ENCODE measurements around the gene PKP2. TPM values are rescaled to one million over a fixed set of nuclear protein-coding genes. Genes with fewer than 3 reads are reported as not detected.

The PKP2 gene
- 1 to 10 TPM in 3 of 4 donors, under 1 TPM in 1; 0.62 to 3.3 (median 1.2) TPM for total RNA-seq

DNA sequence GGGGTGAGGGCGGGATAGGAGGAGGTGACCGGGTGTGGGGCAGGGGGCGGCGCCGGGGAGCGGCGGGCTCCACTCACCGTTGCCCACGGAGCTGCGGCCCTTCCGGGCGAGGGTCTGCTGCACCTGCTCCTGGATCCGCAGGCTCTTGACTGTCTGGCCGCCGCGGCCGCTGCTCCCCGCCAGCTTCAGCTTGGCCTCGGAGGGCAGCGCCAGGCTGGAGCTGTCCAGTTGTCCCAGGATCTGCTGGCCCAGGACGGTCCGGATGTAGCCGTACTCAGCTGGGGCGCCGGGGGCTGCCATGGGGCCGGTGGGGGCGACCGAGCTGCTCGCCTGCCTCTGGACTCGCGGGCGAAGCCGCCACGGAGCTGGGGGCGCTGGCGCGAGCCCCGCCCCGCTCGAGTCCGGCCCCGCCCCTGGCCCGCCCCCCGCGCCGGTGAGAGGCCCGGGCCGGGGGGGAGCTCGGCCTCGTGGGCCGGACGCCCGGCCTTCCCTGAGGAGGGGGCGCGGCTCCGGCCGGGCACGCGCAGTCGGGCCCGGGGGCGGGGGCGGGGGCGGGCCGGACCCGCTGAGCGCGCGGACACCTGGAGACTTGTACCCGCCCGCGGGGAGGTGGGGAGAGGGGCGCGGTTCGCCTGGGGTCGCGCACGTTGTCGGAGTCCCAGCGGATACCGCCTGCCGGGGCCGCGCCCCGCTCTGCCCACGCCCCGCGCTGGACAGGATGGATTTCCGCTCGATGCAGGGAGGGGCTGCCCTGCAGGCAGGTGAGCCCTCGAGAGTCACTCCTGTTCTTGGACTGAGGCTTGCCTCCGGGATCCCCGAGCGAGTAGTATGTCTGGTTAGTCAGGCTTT, at the start of gene PKP2:
TSS of gene PKP2 (minus strand) at position 346 of the 849 bp plus-strand sequence. CDS start at position 300, 46 bp downstream.
- Histone ChIP-seq H3K9me3 (no peaks in the 10 kb centered on the region), H3K4me1 (peaks cover 0 to 20% (median 6%) of the 10 kb centered on the region in 3 donors), H3K4me3 (peak within 1 kb of the TSS; percentile 38 to 60), H3K27me3 (peaks cover 75% of the 10 kb centered on the region), H3K27ac (peak within 1 kb of the TSS in 1 of 4 donors; percentile 47), H3K36me3 (no peaks in the 10 kb centered on the region)
- 0% methylated on average over 3 to 5 of the region's 94 CpGs for WGBS, 2 donors (ENCODE audit: low coverage in 1 of 2)
- peak; percentile 68 for ATAC-seq
- TF ChIP-seq EP300 (IDR thresholded peaks at IDR 0.05), result no peak
- TF ChIP-seq POLR2AphosphoS5 (IDR thresholded peaks at IDR 0.05), result no peak
- TF ChIP-seq POLR2A (IDR thresholded peaks at IDR 0.05), result no peak
- TF ChIP-seq, protein P1, sequence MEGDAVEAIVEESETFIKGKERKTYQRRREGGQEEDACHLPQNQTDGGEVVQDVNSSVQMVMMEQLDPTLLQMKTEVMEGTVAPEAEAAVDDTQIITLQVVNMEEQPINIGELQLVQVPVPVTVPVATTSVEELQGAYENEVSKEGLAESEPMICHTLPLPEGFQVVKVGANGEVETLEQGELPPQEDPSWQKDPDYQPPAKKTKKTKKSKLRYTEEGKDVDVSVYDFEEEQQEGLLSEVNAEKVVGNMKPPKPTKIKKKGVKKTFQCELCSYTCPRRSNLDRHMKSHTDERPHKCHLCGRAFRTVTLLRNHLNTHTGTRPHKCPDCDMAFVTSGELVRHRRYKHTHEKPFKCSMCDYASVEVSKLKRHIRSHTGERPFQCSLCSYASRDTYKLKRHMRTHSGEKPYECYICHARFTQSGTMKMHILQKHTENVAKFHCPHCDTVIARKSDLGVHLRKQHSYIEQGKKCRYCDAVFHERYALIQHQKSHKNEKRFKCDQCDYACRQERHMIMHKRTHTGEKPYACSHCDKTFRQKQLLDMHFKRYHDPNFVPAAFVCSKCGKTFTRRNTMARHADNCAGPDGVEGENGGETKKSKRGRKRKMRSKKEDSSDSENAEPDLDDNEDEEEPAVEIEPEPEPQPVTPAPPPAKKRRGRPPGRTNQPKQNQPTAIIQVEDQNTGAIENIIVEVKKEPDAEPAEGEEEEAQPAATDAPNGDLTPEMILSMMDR (IDR thresholded peaks at IDR 0.05), result no peak

DNA sequence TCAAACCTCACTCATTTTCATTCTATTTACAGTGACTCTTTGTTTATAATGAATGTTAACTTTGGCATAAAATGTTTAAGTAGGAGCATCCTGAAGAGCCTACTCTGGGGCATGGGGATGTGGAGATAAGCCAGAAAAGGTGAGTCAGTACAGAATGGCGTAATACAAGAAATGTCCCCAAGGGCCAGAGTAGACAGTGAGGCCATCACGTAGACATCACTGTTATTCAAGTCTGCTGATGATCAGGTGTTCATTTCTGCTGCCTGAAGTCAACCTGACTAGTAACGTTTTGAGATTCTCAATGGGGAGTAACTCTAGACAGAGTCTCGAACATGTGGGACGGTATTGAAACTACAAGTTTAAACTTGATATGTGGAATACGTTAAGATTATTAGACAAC, 47.6 kb upstream of the PKP2 start:
- no peak for TF ChIP-seq EP300 (IDR thresholded peaks at IDR 0.05)
- TF ChIP-seq, protein P1 (IDR thresholded peaks at IDR 0.05), result no peak
- TF ChIP-seq POLR2AphosphoS5 (IDR thresholded peaks at IDR 0.05), result no peak
- TF ChIP-seq POLR2A (IDR thresholded peaks at IDR 0.05), result no peak
- Histone ChIP-seq H3K36me3 (no peaks in the 10 kb centered on the region), H3K4me1 (no peaks in the 10 kb centered on the region), H3K4me3 (no peak overlapping the region), H3K27ac (no peak overlapping the region), H3K27me3 (no peaks in the 10 kb centered on the region), H3K9me3 (no peaks in the 10 kb centered on the region)
- WGBS, 2 donors (ENCODE audit: low coverage in 1 of 2), result 81 to 84% methylated on average over 6 of the region's 6 CpGs
- no peak for ATAC-seq

DNA sequence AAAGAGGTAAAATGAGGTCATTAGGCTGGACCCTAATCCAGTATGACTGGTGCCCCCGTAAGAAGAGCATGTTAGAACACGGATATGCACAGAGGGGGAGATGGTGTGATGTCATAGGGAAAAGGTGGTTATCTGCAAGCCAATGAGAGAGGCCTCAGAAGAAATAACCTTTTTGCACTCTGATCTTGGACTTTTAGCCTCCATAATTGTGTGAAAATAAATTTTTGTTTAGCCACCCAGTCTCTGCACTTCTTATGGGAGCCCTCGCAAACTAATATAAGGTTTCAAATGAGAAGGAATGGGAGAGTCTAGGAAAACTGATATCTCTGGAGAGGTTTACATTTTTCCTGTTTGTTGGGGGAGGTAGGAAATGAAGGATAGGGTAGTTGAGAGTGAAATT, 43.2 kb upstream of the PKP2 start:
- ATAC-seq, result no peak
- no peaks in the 10 kb centered on the region for H3K27me3 ChIP-seq
- H3K4me3 ChIP-seq, result no peak overlapping the region
- no peaks in the 10 kb centered on the region for H3K36me3 ChIP-seq
- no peaks in the 10 kb centered on the region for H3K4me1 ChIP-seq
- WGBS, 2 donors (ENCODE audit: low coverage in 1 of 2), result 50 to 63% methylated on average over 2 to 3 of the region's 3 CpGs
- no peaks in the 10 kb centered on the region for H3K9me3 ChIP-seq
- TF ChIP-seq EP300 (IDR thresholded peaks at IDR 0.05) (no peak), POLR2AphosphoS5 (IDR thresholded peaks at IDR 0.05) (no peak), POLR2A (IDR thresholded peaks at IDR 0.05) (no peak)
- TF ChIP-seq, protein P1 (IDR thresholded peaks at IDR 0.05), result no peak
- no peak overlapping the region for H3K27ac ChIP-seq

DNA sequence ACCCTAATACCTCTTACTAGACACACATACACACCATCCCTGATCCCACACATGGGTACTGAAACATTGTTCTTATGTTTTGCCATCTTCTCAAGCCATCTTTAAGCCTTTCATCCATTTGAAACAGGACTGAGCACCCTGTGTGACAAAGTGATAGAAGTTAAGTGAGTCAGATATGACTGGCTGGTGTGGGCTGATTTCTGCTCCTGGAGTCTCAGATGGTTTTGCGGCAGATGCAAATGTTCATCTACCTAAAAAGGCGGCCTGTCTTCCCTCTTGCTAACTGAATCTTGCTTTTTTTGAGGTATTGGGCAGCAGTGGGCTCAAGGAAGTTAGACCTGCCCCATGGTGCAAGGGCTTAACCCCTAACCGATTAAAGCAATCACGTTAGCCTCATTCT, 30.4 kb upstream of the PKP2 start:
- Histone ChIP-seq H3K9me3 (no peaks in the 10 kb centered on the region), H3K4me3 (no peak overlapping the region), H3K27ac (no peak overlapping the region), H3K4me1 (no peaks in the 10 kb centered on the region), H3K27me3 (peaks cover 5% of the 10 kb centered on the region), H3K36me3 (no peaks in the 10 kb centered on the region)
- TF ChIP-seq POLR2A (IDR thresholded peaks at IDR 0.05), result no peak
- TF ChIP-seq, protein P1 (IDR thresholded peaks at IDR 0.05), result no peak
- no peak for TF ChIP-seq EP300 (IDR thresholded peaks at IDR 0.05)
- TF ChIP-seq POLR2AphosphoS5 (IDR thresholded peaks at IDR 0.05), result no peak
- no peak for ATAC-seq
- WGBS, 2 donors (ENCODE audit: low coverage in 1 of 2), result 93 to 100% methylated on average over 3 to 4 of the region's 4 CpGs

DNA sequence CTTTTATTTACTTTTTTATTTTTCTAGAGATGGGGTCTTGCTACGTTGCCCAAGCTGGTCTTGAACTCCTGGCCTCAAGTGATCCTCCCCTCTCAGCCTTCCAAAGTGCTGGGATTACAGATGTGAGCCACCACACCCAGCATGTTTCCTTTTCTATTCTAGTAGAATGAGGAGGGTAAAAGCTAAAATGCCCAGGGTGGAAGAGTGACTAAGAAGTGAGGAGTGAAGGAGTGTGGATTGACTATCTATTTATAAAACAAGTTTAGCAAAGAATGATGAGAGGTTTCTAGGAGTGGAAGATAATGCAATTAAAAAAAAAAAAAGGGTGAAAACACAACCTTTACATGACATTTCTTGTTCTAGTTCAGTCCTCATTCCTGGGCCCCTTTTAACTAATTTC, 29.8 kb upstream of the PKP2 start:
- no peak for ATAC-seq
- H3K9me3 ChIP-seq, result no peaks in the 10 kb centered on the region
- TF ChIP-seq POLR2A (IDR thresholded peaks at IDR 0.05), result no peak
- no peak for TF ChIP-seq POLR2AphosphoS5 (IDR thresholded peaks at IDR 0.05)
- TF ChIP-seq, protein P1 (IDR thresholded peaks at IDR 0.05), result no peak
- TF ChIP-seq EP300 (IDR thresholded peaks at IDR 0.05), result no peak
- no peak overlapping the region for H3K27ac ChIP-seq
- no peaks in the 10 kb centered on the region for H3K36me3 ChIP-seq
- no peaks in the 10 kb centered on the region for H3K4me1 ChIP-seq
- WGBS, 2 donors (ENCODE audit: low coverage in 1 of 2), result 60 to 70% methylated on average over 1 of the region's 1 CpG
- H3K27me3 ChIP-seq, result peaks cover 5% of the 10 kb centered on the region
- H3K4me3 ChIP-seq, result no peak overlapping the region
